IMR-90 (cell line): Measurements from ENCODE around the gene CNTN4. TPM values are rescaled to one million over a fixed set of nuclear protein-coding genes. Genes with fewer than 3 reads are reported as not detected.

Experiments used
- ATAC-seq: fragments of 200-7000 bp; cut with Tn5 transposase; 2 replicates; pipeline ENCODE4 v1.9.1; 2020; ENCODE audit warnings: low read depth, mild to moderate bottlenecking, moderate library complexity
- BruUV-seq: library from RNA; stranded (reverse); fragments of 400-500 nt; replicated peaks from 2 replicates; lab custom pipeline; 2021; lab: Mats Ljungman, UMichigan
- CTCF ChIA-PET: fragments of 300-600 bp; formaldehyde crosslinking; extraction: SDS; loops from one replicate; lab custom pipeline; 2021; ENCODE audit warnings: antibody characterized with exemption; lab: Yijun Ruan, JAX
- POLR2A ChIA-PET: fragments of 300-600 bp; sonication (Branson Sonifier 250); formaldehyde crosslinking; loops from one replicate; lab custom pipeline; 2022; ENCODE audit warnings: antibody characterized with exemption; ENCODE audit not compliant: unreplicated experiment; lab: Charles Lee
- DNase-seq: peaks from one replicate; pipeline ENCODE4 v3.0.0; 2013
- H2AFZ ChIP-seq: replicated peaks from 2 replicates; pipeline ENCODE3; 2013; ENCODE audit warnings: low read length, mild to moderate bottlenecking; ENCODE audit not compliant: poor library complexity
- H2AK5ac ChIP-seq: 2 replicates; pipeline ENCODE4 v1.6.1; 2013; ENCODE audit warnings: low read depth, low read length, inconsistent platforms
- H2AK9ac ChIP-seq: replicated peaks from 2 replicates; pipeline ENCODE3; 2013; ENCODE audit warnings: mild to moderate bottlenecking, low read depth, low read length, moderate library complexity; ENCODE audit not compliant: poor library complexity
- H2BK120ac ChIP-seq: 2 replicates; pipeline ENCODE4 v1.6.1; 2013; ENCODE audit warnings: low read depth, low read length, inconsistent platforms
- H2BK15ac ChIP-seq: 3 replicates; pipeline ENCODE4 v1.6.1; 2013; ENCODE audit warnings: low read depth, low read length, inconsistent platforms
- H2BK20ac ChIP-seq: 2 replicates; pipeline ENCODE4 v1.6.1; 2013; ENCODE audit warnings: low read depth, mild to moderate bottlenecking, inconsistent platforms, low read length, moderate library complexity
- H2BK5ac ChIP-seq: 2 replicates; pipeline ENCODE4 v1.6.1; 2013; ENCODE audit warnings: mild to moderate bottlenecking, low read depth, low read length, inconsistent platforms; ENCODE audit not compliant: poor library complexity, severe bottlenecking
- H3K14ac ChIP-seq: replicated peaks from 2 replicates; pipeline ENCODE4 v1.6.1; 2013; ENCODE audit warnings: low read depth, low read length, inconsistent platforms
- H3K18ac ChIP-seq: 2 replicates; pipeline ENCODE4 v1.6.1; 2013; ENCODE audit warnings: low read depth, low read length, control low read depth
- H3K23ac ChIP-seq: 2 replicates; pipeline ENCODE4 v1.6.1; 2013; ENCODE audit warnings: low read depth, low read length, inconsistent platforms
- H3K27ac ChIP-seq: 2 replicates; pipeline ENCODE4 v1.5.1; 2013; ENCODE audit warnings: mild to moderate bottlenecking, control low read depth, low read length; ENCODE audit not compliant: insufficient read depth
- H3K27me3 ChIP-seq: 2 replicates; pipeline ENCODE4 v1.6.1; 2013; ENCODE audit warnings: low read length; ENCODE audit not compliant: control insufficient read depth, insufficient read depth
- H3K36me3 ChIP-seq: 2 replicates; pipeline ENCODE4 v1.6.1; 2013; ENCODE audit warnings: low read length, mixed read lengths; ENCODE audit not compliant: control insufficient read depth, insufficient read depth
- H3K4ac ChIP-seq: 2 replicates; pipeline ENCODE4 v1.6.1; 2013; ENCODE audit warnings: low read depth, low read length, inconsistent platforms
- H3K4me1 ChIP-seq: 2 replicates; pipeline ENCODE4 v1.6.1; 2013; ENCODE audit warnings: low read length, mixed read lengths; ENCODE audit not compliant: control insufficient read depth, insufficient read depth
- H3K4me2 ChIP-seq: 2 replicates; pipeline ENCODE4 v1.6.1; 2013; ENCODE audit warnings: low read depth, mild to moderate bottlenecking, control low read depth, low read length, moderate library complexity
- H3K4me3 ChIP-seq: 2 replicates; pipeline ENCODE4 v1.5.1; 2013; ENCODE audit warnings: low read depth, mild to moderate bottlenecking, control low read depth, low read length, moderate library complexity; ENCODE audit not compliant: insufficient read depth
- H3K56ac ChIP-seq: 2 replicates; pipeline ENCODE4 v1.6.1; 2013; ENCODE audit warnings: low read length, inconsistent platforms; ENCODE audit not compliant: insufficient read depth; ENCODE audit errors: extremely low read depth
- H3K79me1 ChIP-seq, 2 experiments: 2 replicates each; pipeline ENCODE4 v1.6.1; 2013; ENCODE audit warnings: low read length in 2 of 2, inconsistent platforms in 1 of 2, low read depth in 1 of 2
- H3K9ac ChIP-seq: 2 replicates; pipeline ENCODE4 v1.6.1; 2013; ENCODE audit warnings: low read depth, low read length, control low read depth
- H3K9me1 ChIP-seq: 2 replicates; pipeline ENCODE4 v1.6.1; 2013; ENCODE audit warnings: low read length, inconsistent platforms; ENCODE audit not compliant: insufficient read depth
- H3K9me3 ChIP-seq: 2 replicates; pipeline ENCODE4 v1.6.1; 2013; ENCODE audit warnings: low read length; ENCODE audit not compliant: control insufficient read depth, insufficient read depth
- H4K20me1 ChIP-seq: 2 replicates; pipeline ENCODE4 v1.6.1; 2013; ENCODE audit warnings: low read length, inconsistent platforms; ENCODE audit not compliant: insufficient read depth
- H4K5ac ChIP-seq: 2 replicates; pipeline ENCODE4 v1.6.1; 2013; ENCODE audit warnings: mild to moderate bottlenecking, low read depth, low read length, control low read depth
- H4K8ac ChIP-seq, 2 experiments: 2 replicates each; pipeline ENCODE4 v1.6.1; 2013; ENCODE audit warnings: low read depth in 2 of 2, low read length in 2 of 2, control low read depth in 1 of 2, inconsistent platforms in 1 of 2
- H4K91ac ChIP-seq: 2 replicates; pipeline ENCODE4 v1.6.1; 2013; ENCODE audit warnings: low read depth, low read length, inconsistent platforms; ENCODE audit not compliant: insufficient read depth
- FOS ChIP-seq: fragments of 150-350 bp; IDR thresholded peaks from 2 replicates; pipeline ENCODE4 v1.6.1; 2016; ENCODE audit warnings: low read depth, low read length
- MAZ ChIP-seq: IDR thresholded peaks from 2 replicates; pipeline ENCODE4 v1.6.1; 2012; ENCODE audit warnings: low read depth, mild to moderate bottlenecking, low read length, improper control_type of control experiment, moderate library complexity, borderline replicate concordance
- RAD21 ChIP-seq: IDR thresholded peaks from 2 replicates; pipeline ENCODE4 v1.6.1; 2012; ENCODE audit warnings: low read length, improper control_type of control experiment
- RCOR1 ChIP-seq: IDR thresholded peaks from 2 replicates; pipeline ENCODE4 v1.6.1; 2012; ENCODE audit warnings: mild to moderate bottlenecking, low read length, improper control_type of control experiment; ENCODE audit not compliant: insufficient replicate concordance
- WGBS, 2 experiments: methylation state at CpG; one replicate each; pipeline versions ENCODE4 v1.1.5 to v1.1.7; 2013; ENCODE audit warnings: missing lambda C conversion rate in 2 of 2; ENCODE audit not compliant: insufficient read length in 1 of 2; ENCODE audit errors: extremely low coverage in 2 of 2; 5-methylcytosine and 5-hydroxymethylcytosine counted together
- dilution Hi-C: fragments of 300-500 bp; cut with HindIII; formaldehyde crosslinking; loops from one replicate; pipeline ENCODE4 v1.14.3; 2018; ENCODE audit warnings: low sequenced_read_pairs; ENCODE audit not compliant: unreplicated experiment
- in situ Hi-C: fragments of 300-500 bp; cut with MboI; formaldehyde crosslinking; loops from 3 replicates; pipeline ENCODE4 v1.14.3; 2019; ENCODE audit warnings: low sequenced_read_pairs, inconsistent platforms, mixed read lengths
- intact Hi-C: fragments of 100-400 bp; cut with micrococcal nuclease; formaldehyde crosslinking; loops from 2 replicates; pipeline ENCODE4 v1.10.0; 2022
- polyA plus RNA-seq, 3 experiments: library from polyadenylated mRNA; depleted of rRNA; stranded (reverse); fragments of >200 nt; gene quantifications; 2 replicates each; pipeline ENCODE4 v1.2.3, GENCODE V29; 2012; ENCODE audit warnings: low replicate concordance in 1 of 3
- total RNA-seq: library from RNA; depleted of rRNA; stranded (reverse); fragments of >200 nt; gene quantifications from 2 replicates; pipeline ENCODE4 v1.2.3, GENCODE V29; 2012

Gene CNTN4
- total and polyA plus RNA-seq, 2 of the 4 experiments (the other 2 are of a cell fraction) = under 0.01 TPM; not detected in 1

- no peak overlapping the region for H4K91ac ChIP-seq
- no peak overlapping the region for H3K27ac ChIP-seq
- H3K23ac ChIP-seq = no peak overlapping the region
- TF ChIP-seq MAZ = no peak
- no peak for TF ChIP-seq RAD21
- no peak for TF ChIP-seq FOS
- TF ChIP-seq RCOR1 = no peak
- no peak for ATAC-seq
- no peaks in the 10 kb centered on the region for H3K4me1 ChIP-seq
- ChIA-PET CTCF (no interaction called here), POLR2A (no interaction called here)
- H3K9me1 ChIP-seq = no peaks in the 10 kb centered on the region
- H3K56ac ChIP-seq = no peak overlapping the region
- H3K18ac ChIP-seq = no peak overlapping the region
- H4K8ac ChIP-seq = no peak overlapping the region
- no peak overlapping the region for H3K4ac ChIP-seq
- no peak overlapping the region for H3K14ac ChIP-seq
- WGBS, 2 experiments = no CpG with 5 or more reads among the region's 2 CpGs
- dilution Hi-C loops = no loop called here
- H2BK5ac ChIP-seq = no peak overlapping the region
- no peak overlapping the region for H2AK5ac ChIP-seq
- no peak overlapping the region for H3K9ac ChIP-seq
- no peak overlapping the region for H2AK9ac ChIP-seq
- no peak overlapping the region for H2AFZ ChIP-seq
- no peak overlapping the region for H2BK20ac ChIP-seq
- H2BK120ac ChIP-seq = no peak overlapping the region
- no peaks in the 10 kb centered on the region for H3K79me1 ChIP-seq
- no peak overlapping the region for H2BK15ac ChIP-seq
- no peak overlapping the region for H4K5ac ChIP-seq
- in situ Hi-C loops = no loop called here
- DNase-seq = no peak
- no peak overlapping the region for H3K4me3 ChIP-seq
- H3K9me3 ChIP-seq = peaks cover 11% of the 10 kb centered on the region
- H3K36me3 ChIP-seq = no peaks in the 10 kb centered on the region
- BruUV-seq = no TSS peak
- no peaks in the 10 kb centered on the region for H4K20me1 ChIP-seq
- H3K27me3 ChIP-seq = no peaks in the 10 kb centered on the region
- no peak overlapping the region for H3K4me2 ChIP-seq
- intact Hi-C loops = no loop called here
Measured at GRCh38 chr3:2947536-2947935, 848.9 kb downstream of the CNTN4 start.
